Caco-2 (cell line): ENCODE data around the gene NTN1. TPM values are rescaled to one million over a fixed set of nuclear protein-coding genes. Genes with fewer than 3 reads are reported as not detected.

Experiments
- BruUV-seq: library from RNA; stranded (reverse); fragments of 400-500 nt; replicated peaks from 2 replicates; lab custom pipeline; 2021; lab: Mats Ljungman, UMichigan
- CTCF ChIA-PET: fragments of 300-600 bp; sonication (Branson Sonifier 250); formaldehyde crosslinking; loops from one replicate; lab custom pipeline; 2022; ENCODE audit warnings: antibody characterized with exemption; lab: Charles Lee
- POLR2A ChIA-PET: fragments of 300-600 bp; sonication (Branson Sonifier 250); formaldehyde crosslinking; loops from one replicate; lab custom pipeline; 2022; ENCODE audit warnings: antibody characterized with exemption; lab: Charles Lee
- DNase-seq, 2 experiments: peaks; one replicate each; pipeline versions ENCODE4 v3.0.0 to v3.0.0-alpha.2; 2020 to 2022
- H3K27me3 ChIP-seq: replicated peaks from 2 replicates; pipeline ENCODE4 v1.6.0; 2011; ENCODE audit warnings: low read length; ENCODE audit not compliant: control insufficient read depth, insufficient read depth
- H3K36me3 ChIP-seq: 2 replicates; pipeline ENCODE4 v1.5.1; 2011; ENCODE audit warnings: low read length; ENCODE audit not compliant: control insufficient read depth, insufficient read depth
- H3K4me1 ChIP-seq: fragments of 250-450 bp; sonication (Bioruptor Pico); 2 replicates; pipeline ENCODE4 v1.5.1; 2020; ENCODE audit warnings: mild to moderate bottlenecking
- H3K4me3 ChIP-seq: 2 replicates; pipeline ENCODE4 v1.5.1; 2011; ENCODE audit warnings: low read depth, mild to moderate bottlenecking, control low read depth, low read length
- H3K9me3 ChIP-seq: fragments of 250-450 bp; sonication (Bioruptor Pico); 2 replicates; pipeline ENCODE4 v1.5.1; 2020; ENCODE audit warnings: mild to moderate bottlenecking, moderate library complexity
- H3K27ac Mint-ChIP-seq: one replicate; pipeline ENCODE4 v1.8.0; 2022; ENCODE audit warnings: mixed read lengths; ENCODE audit not compliant: unreplicated experiment
- H3K27me3 Mint-ChIP-seq: one replicate; pipeline ENCODE4 v1.8.0; 2022; ENCODE audit warnings: mixed read lengths; ENCODE audit not compliant: insufficient read depth, unreplicated experiment
- H3K36me3 Mint-ChIP-seq: one replicate; pipeline ENCODE4 v1.8.0; 2022; ENCODE audit warnings: mild to moderate bottlenecking, mixed read lengths; ENCODE audit not compliant: insufficient read depth, unreplicated experiment
- H3K4me1 Mint-ChIP-seq: one replicate; pipeline ENCODE4 v1.8.0; 2022; ENCODE audit warnings: low read depth, mixed read lengths; ENCODE audit not compliant: unreplicated experiment
- H3K4me3 Mint-ChIP-seq: one replicate; pipeline ENCODE4 v1.8.0; 2022; ENCODE audit warnings: mild to moderate bottlenecking, moderate library complexity, mixed read lengths; ENCODE audit not compliant: unreplicated experiment
- H3K9me3 Mint-ChIP-seq: one replicate; pipeline ENCODE4 v1.8.0; 2022; ENCODE audit warnings: mixed read lengths; ENCODE audit not compliant: unreplicated experiment
- CTCF ChIP-seq, 2 experiments: fragments of 200-600 bp in 1 of 2; IDR thresholded peaks; 1 replicate in 1 of 2; 2 replicates in 1 of 2; pipeline versions ENCODE4 v1.5.1 to v1.8.0; 2011 to 2022; ENCODE audit warnings: antibody characterized with exemption in 1 of 2, control low read depth in 1 of 2, inconsistent platforms in 1 of 2, low read depth in 1 of 2, low read length in 1 of 2, mild to moderate bottlenecking in 1 of 2, moderate library complexity in 1 of 2; ENCODE audit not compliant: insufficient read depth in 1 of 2, severe bottlenecking in 1 of 2, unreplicated experiment in 1 of 2
- intact Hi-C: fragments of 100-400 bp; cut with micrococcal nuclease; formaldehyde crosslinking; loops from one replicate; pipeline ENCODE4 v1.10.0; 2022; ENCODE audit not compliant: unreplicated experiment
- total RNA-seq: library from RNA; stranded (reverse); gene quantifications from 2 replicates; pipeline ENCODE4 v1.2.3, GENCODE V29; 2022

The NTN1 gene
- total RNA-seq, 1 experiment from 2014 or later, result 0.88 TPM

DNA sequence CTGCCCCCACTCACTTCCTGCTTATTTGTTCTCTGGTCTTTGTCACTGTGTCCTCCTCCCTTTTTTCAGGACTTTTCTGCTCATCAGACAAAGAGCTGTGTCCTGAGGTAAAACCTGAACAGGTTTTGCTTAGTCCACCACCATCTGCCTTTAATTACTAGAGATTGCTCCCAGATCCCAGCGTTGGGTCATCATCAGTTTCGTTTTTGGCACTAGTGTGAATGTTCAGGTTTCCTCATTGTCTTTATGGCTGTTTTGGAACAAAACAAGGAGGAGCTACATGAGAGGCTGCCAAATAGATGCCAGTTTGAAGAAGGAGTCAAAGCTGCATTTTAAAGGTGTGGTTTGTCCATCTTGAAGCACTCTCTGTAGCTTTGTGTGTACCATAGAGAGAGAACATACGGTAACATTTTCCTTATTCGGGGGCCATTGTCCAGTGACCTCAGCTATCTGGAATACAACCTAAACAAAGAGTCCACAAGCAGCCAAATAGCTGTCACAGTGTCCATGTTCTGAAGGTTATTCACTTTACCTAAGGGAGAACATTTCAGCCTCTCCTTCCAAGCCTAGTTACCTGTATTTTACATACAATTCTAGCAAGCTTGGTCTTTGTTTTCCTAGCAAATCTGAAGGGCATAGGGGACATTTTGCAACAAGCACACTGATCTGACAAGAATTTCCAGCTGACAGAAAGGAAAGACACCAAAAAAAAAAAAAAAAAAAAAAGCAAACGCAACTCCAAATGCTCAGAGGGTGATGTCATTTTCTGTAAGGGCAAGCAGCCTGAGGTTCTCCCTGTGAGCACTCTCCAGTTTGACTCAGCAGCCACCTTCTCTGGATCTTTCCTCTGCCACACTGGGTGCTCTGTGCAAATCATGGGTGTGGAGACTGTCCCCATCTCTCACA is 196.1 kb downstream of the NTN1 start:
- Mint-ChIP-seq H3K36me3 (peaks cover 5% of the 10 kb centered on the region), H3K9me3 (no peaks in the 10 kb centered on the region), H3K27me3 (no peaks in the 10 kb centered on the region), H3K4me3 (no peak overlapping the region), H3K27ac (peak overlapping the region; percentile 69), H3K4me1 (no peaks in the 10 kb centered on the region)
- CTCF ChIA-PET, result interaction anchor here (0.7 to 1.2 kb wide), 2 partner anchors 55 to 298 kb away, joined by 4 to 5 read pairs; no protein-coding TSS in a partner anchor
- DNase-seq, result peak in 1 of 2 experiments; percentile 23
- no peak for TF ChIP-seq CTCF (IDR thresholded peaks at IDR 0.05; ENCODE audit: insufficient read depth in 1 of 2, low read depth in 1 of 2, low read length in 1 of 2, severe bottlenecking in 1 of 2, unreplicated experiment in 1 of 2)
- Histone ChIP-seq H3K4me3 (no peak overlapping the region), H3K36me3 (no peaks in the 10 kb centered on the region), H3K27me3 (no peaks in the 10 kb centered on the region), H3K9me3 (no peaks in the 10 kb centered on the region), H3K4me1 (no peaks in the 10 kb centered on the region)
- BruUV-seq, result no TSS peak
- intact Hi-C loops, result no loop called here
- POLR2A ChIA-PET, result no interaction called here

DNA sequence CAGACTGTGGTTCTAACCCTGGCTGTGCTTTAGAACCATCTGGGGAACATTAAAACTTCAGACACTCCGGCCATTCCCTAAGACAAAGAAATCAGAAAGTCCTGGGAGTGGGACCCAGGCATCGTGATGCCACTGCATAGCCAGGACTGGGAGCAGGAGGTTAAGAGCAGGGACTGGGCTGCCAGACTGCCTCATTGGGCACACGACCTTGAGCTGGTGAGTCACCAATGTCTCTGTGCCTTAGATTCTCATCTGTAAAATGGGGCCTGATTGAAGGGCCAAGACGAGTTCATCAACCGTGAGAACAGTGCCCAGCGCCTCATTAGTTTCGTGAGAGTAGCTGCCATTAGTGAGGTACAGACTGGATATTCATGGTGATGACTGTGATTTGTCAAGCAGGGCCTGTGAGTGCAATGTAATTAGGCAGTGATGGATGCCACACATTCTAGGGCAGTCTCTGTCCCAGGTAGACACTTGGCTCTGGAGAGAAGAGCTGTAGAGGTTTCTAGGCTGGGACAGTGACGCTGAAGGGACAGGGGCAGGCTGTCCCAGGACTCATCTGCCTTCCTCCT is 196.8 kb downstream of the NTN1 start:
- H3K4me3 Mint-ChIP-seq, result no peak overlapping the region
- CTCF ChIA-PET, result interaction anchor here (1.2 kb wide), 1 partner anchor 55 kb away, joined by 5 read pairs; no protein-coding TSS in a partner anchor

More for the DNA sequence above, 196.8 kb downstream of the NTN1 start:
- H3K4me1 ChIP-seq, result no peaks in the 10 kb centered on the region
- POLR2A ChIA-PET, result no interaction called here
- H3K4me3 ChIP-seq, result no peak overlapping the region
- Mint-ChIP-seq H3K4me1 (no peaks in the 10 kb centered on the region), H3K27me3 (no peaks in the 10 kb centered on the region), H3K27ac (peak overlapping the region; percentile 69), H3K36me3 (peaks cover 5% of the 10 kb centered on the region), H3K9me3 (no peaks in the 10 kb centered on the region)
- TSS peak; percentile 27 for BruUV-seq
- no peaks in the 10 kb centered on the region for H3K27me3 ChIP-seq
- intact Hi-C loops, result no loop called here
- no peak for TF ChIP-seq CTCF (IDR thresholded peaks at IDR 0.05; ENCODE audit: insufficient read depth in 1 of 2, low read depth in 1 of 2, low read length in 1 of 2, severe bottlenecking in 1 of 2, unreplicated experiment in 1 of 2)
- no peaks in the 10 kb centered on the region for H3K9me3 ChIP-seq
- H3K36me3 ChIP-seq, result no peaks in the 10 kb centered on the region
- DNase-seq, result no peak
